ENCODE results near the gene MBD4.
"Not testable (repeated sequence)": the region's sequence is repeated elsewhere in the genome, so short reads cannot be mapped to it uniquely, and the experiment has no call there.

MBD4 gene

GRCh38 chr3:129428376-129429079, 11.2 kb downstream of the MBD4 start, which contains the start of gene EFCAB12:
Gene EFCAB12, minus strand, starts transcription at chr3:129428636. Its CDS starts 148 bp downstream, at chr3:129428488.
- DNase-seq: peak; percentile 90

GRCh38 chr3:129428007-129428375, 11.8 kb downstream of the MBD4 start:
- DNase-seq: no peak

- no peak for DNase-seq
Observed at GRCh38 chr3:129425619-129426018, 14.1 kb downstream of the MBD4 start.

- no peak for DNase-seq
Observed at GRCh38 chr3:129425213-129425612, 14.5 kb downstream of the MBD4 start.

GRCh38 chr3:129424185-129424841, 15.4 kb downstream of the MBD4 start:
- DNase-seq: no peak

- no peak for DNase-seq
Observed at GRCh38 chr3:129422897-129423296, 16.9 kb downstream of the MBD4 start.

- DNase-seq: no peak
Observed at GRCh38 chr3:129421988-129422745, 17.6 kb downstream of the MBD4 start.

GRCh38 chr3:129421236-129421883, 18.4 kb downstream of the MBD4 start:
- no peak for DNase-seq

- no peak for DNase-seq
Observed at GRCh38 chr3:129419476-129419875, 20.3 kb downstream of the MBD4 start.

GRCh38 chr3:129418041-129418973, 21.4 kb downstream of the MBD4 start:
- DNase-seq: no peak

GRCh38 chr3:129417326-129417725, 22.4 kb downstream of the MBD4 start:
- DNase-seq: no peak

GRCh38 chr3:129416415-129416814, 23.3 kb downstream of the MBD4 start:
- no peak for DNase-seq

- no peak for DNase-seq
Observed at GRCh38 chr3:129415830-129416229, 23.9 kb downstream of the MBD4 start.

GRCh38 chr3:129415378-129415777, 24.4 kb downstream of the MBD4 start:
- no peak for DNase-seq

- no peak for DNase-seq
Observed at GRCh38 chr3:129413687-129414506, 25.9 kb downstream of the MBD4 start.

- DNase-seq: not testable (repeated sequence)
Observed at GRCh38 chr3:129413238-129413637, 26.5 kb downstream of the MBD4 start.

- DNase-seq: no peak
Observed at GRCh38 chr3:129412542-129413198, 27.1 kb downstream of the MBD4 start.

- DNase-seq: no peak
Observed at GRCh38 chr3:129410971-129411370, 28.8 kb downstream of the MBD4 start.

- no peak for DNase-seq
Observed at GRCh38 chr3:129409541-129409940, 30.2 kb downstream of the MBD4 start.

GRCh38 chr3:129404610-129405009, 35.1 kb downstream of the MBD4 start:
- DNase-seq: no peak

GRCh38 chr3:129404130-129404529, 35.6 kb downstream of the MBD4 start:
- no peak for DNase-seq

Measured in activated T-cell treated with anti-CD3 and anti-CD28 coated beads, Interleukin-2, amount 50 U/mL, for 1 hour (primary cell).